ENCODE measurements around the gene GRM8.

DNA sequence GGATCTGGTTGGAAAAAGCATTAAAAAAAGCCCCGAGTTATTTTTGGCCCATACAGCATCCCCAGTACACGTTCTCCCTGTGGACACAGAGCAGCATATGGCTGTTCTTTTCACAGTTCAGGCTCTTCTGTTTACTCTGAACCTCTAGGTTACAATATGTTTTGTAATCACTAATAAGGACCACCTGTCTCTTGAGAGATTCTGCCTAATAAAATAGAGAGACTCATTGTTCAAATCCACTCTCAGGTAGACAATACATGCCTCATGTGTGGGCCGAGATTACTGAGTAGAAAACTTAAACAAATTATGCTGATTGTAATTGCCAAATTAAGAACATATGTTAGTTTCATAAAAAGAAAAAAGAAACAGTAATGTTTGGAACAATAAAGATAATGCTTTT is 647.7 kb downstream of the GRM8 start:
- TF ChIP-seq, protein P1, sequence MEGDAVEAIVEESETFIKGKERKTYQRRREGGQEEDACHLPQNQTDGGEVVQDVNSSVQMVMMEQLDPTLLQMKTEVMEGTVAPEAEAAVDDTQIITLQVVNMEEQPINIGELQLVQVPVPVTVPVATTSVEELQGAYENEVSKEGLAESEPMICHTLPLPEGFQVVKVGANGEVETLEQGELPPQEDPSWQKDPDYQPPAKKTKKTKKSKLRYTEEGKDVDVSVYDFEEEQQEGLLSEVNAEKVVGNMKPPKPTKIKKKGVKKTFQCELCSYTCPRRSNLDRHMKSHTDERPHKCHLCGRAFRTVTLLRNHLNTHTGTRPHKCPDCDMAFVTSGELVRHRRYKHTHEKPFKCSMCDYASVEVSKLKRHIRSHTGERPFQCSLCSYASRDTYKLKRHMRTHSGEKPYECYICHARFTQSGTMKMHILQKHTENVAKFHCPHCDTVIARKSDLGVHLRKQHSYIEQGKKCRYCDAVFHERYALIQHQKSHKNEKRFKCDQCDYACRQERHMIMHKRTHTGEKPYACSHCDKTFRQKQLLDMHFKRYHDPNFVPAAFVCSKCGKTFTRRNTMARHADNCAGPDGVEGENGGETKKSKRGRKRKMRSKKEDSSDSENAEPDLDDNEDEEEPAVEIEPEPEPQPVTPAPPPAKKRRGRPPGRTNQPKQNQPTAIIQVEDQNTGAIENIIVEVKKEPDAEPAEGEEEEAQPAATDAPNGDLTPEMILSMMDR (IDR thresholded peaks at IDR 0.05): no peak
- TF ChIP-seq POLR2A (IDR thresholded peaks at IDR 0.05): no peak
